ENCODE data around the gene NRM. TPM values are rescaled to one million over a fixed set of nuclear protein-coding genes. Genes with fewer than 3 reads are reported as not detected.

NRM gene
- total RNA-seq, 4 donors from 2014 or later = 2.7 to 13.8 (median 2.7) TPM; not detected in 1

DNA sequence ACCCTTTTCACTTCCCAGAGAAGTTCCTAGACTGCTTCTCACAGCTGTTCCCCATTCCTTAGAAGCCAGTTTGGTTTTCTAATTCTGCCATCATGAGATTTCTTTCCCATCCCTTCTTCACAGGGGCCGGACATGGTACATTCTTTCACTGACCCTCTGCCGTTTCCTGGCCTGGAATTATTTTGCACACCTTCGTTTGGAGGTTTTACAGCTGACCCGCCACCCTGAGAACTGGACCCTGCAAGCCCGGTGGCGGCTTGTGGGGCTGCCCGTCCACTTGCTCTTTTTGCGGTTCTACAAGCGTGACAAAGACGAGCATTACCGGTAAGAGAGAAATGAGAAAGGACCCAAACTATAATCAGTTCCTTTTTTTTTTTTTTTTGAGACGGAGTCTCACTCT lies 39.6 kb downstream of the NRM start:
- Histone ChIP-seq H3K27ac (no peak overlapping the region), H3K36me3 (peaks cover 0 to 52% (median 23%) of the 10 kb centered on the region in 4 donors), H3K27me3 (no peaks in the 10 kb centered on the region), H3K9me3 (no peaks in the 10 kb centered on the region), H3K4me1 (peaks cover 10 to 24% (median 20%) of the 10 kb centered on the region in 4 donors), H3K4me3 (no peak overlapping the region)
- in situ Hi-C loops (cut with MboI; ENCODE audit: low pct_ligation_motif_present in 1 of 4, low pct_unique_long_range_greater_than_20kb in 1 of 4, low sequenced_read_pairs in 3 of 4) (no loop called here), intact Hi-C loops (cut with DNase I; ENCODE audit: low total_unique reads) (no loop called here)
- DNase-seq = no peak
- 86 to 89% methylated on average over 10 to 12 of the region's 12 CpGs for WGBS, 2 donors (ENCODE audit: low coverage in 1 of 2)
- TF ChIP-seq POLR2AphosphoS5 (IDR thresholded peaks at IDR 0.05) (no peak), EP300 (IDR thresholded peaks at IDR 0.05; ENCODE audit: low read depth) (no peak), POLR2A (IDR thresholded peaks at IDR 0.05) (no peak)
- TF ChIP-seq, protein P1, sequence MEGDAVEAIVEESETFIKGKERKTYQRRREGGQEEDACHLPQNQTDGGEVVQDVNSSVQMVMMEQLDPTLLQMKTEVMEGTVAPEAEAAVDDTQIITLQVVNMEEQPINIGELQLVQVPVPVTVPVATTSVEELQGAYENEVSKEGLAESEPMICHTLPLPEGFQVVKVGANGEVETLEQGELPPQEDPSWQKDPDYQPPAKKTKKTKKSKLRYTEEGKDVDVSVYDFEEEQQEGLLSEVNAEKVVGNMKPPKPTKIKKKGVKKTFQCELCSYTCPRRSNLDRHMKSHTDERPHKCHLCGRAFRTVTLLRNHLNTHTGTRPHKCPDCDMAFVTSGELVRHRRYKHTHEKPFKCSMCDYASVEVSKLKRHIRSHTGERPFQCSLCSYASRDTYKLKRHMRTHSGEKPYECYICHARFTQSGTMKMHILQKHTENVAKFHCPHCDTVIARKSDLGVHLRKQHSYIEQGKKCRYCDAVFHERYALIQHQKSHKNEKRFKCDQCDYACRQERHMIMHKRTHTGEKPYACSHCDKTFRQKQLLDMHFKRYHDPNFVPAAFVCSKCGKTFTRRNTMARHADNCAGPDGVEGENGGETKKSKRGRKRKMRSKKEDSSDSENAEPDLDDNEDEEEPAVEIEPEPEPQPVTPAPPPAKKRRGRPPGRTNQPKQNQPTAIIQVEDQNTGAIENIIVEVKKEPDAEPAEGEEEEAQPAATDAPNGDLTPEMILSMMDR (IDR thresholded peaks at IDR 0.05) = no peak

DNA sequence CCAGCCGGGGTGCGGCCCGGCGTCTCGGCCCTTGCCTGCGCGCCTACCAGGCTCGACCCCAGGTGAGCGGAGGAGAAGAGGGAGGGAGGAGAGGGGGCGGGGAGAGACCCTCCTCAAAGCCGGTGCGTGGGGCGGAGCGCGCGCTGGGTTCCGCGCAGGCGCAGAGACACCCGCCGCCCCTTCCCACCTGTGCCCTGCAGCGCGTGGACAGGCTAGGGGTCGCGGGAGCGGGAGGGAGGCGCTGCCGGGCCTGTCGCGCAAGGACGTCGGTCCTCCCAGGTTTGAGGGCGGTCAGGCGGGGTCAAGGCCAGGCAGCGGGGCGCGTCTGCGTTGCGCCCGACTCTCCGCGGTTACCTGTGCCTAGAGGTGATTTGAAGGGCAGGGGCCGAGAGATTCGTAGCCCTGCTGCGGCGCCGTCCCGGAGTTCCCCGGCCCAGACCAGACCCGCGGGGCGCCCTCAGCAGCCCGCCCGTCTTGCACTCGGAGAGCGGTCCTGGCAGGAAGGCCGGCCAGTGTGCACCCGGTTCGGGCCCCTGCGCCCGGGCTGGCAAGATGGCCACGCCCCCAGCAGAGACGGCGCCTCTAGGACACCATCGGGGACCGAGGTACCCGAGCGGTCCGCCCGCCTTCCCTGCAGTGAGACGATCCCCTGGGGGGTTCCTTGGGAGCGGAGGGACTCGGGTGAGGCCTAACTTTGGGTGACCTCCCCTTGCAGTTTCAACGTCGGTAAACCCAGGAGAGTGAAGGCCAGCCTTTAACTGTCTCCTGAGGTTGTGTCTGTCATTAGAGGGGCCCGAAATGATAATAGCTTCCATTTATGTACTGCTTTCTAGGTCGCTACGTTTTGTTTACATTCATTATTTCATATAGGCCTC lies 43.3 kb downstream of the NRM start:
- 0% methylated on average over 3 to 40 of the region's 78 CpGs for WGBS, 2 donors (ENCODE audit: low coverage in 1 of 2)
- intact Hi-C loops (cut with DNase I; ENCODE audit: low total_unique reads) = no loop called here

DNA sequence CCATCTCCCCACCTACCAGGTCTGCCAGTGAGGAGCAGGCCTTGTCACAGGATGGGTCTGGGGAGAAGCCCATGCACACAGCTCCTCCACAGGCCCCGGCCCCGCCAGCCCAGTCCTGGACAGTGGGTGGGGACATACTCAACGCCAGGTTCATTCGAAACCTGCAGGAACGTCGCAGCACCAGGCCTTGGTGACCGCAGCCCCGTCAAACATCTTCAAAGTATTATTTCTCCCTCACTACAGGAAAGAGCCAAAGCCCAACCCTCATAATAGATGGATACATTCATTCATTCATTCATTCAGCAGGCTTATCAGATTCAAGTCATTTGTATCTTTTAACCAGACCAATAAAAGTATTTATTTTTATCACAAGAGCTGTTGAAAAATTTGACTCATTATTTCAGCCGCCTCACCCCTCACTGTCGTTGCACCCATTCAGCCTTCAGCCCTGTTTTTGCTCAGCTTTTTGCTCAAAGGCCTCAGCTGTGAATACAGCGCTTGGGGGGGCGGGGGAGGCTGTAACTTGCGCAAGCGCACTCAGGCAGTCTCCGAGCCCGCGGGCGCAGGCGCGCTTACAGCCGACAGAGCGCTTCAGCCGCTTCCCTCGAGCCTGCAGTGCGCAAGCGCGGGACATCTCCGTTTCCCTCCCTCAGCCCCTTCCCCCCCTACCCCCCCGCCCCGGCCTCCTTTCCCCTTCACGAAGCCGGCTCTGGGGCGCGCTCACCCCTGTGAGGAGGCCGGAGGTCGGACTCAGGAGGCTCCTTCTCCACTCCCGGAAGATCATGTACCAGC lies 44.1 kb downstream of the NRM start, which contains the start of gene C6orf136:
Gene C6orf136 (plus strand): TSS at position 684 of the 792 bp plus-strand sequence. CDS start 99 bp downstream, at position 783.
- H3K36me3 ChIP-seq = peaks cover 0 to 8% (median 3%) of the 10 kb centered on the region in 4 donors
- intact Hi-C loops (cut with DNase I; ENCODE audit: low total_unique reads) = no loop called here
- peak within 1 kb of the TSS; percentile 93 to 98 (median 97) for H3K27ac ChIP-seq
- DNase-seq = peak; percentile 96
- in situ Hi-C loops (cut with MboI; ENCODE audit: low pct_ligation_motif_present in 1 of 4, low pct_unique_long_range_greater_than_20kb in 1 of 4, low sequenced_read_pairs in 3 of 4) = no loop called here
- WGBS, 2 donors (ENCODE audit: low coverage in 1 of 2) = 1 to 8% methylated on average over 15 to 37 of the region's 37 CpGs
- H3K4me1 ChIP-seq = peaks cover 13 to 38% (median 25%) of the 10 kb centered on the region in 4 donors
- no peaks in the 10 kb centered on the region for H3K27me3 ChIP-seq
- H3K9me3 ChIP-seq = no peaks in the 10 kb centered on the region
- H3K4me3 ChIP-seq = peak within 1 kb of the TSS; percentile 56 to 93 (median 82)
- no peak for TF ChIP-seq EP300 (IDR thresholded peaks at IDR 0.05; ENCODE audit: low read depth)
- TF ChIP-seq, protein P1 (IDR thresholded peaks at IDR 0.05) = no peak
- no peak for TF ChIP-seq POLR2A (IDR thresholded peaks at IDR 0.05)
- no peak for TF ChIP-seq POLR2AphosphoS5 (IDR thresholded peaks at IDR 0.05)

More for the DNA sequence above, 43.3 kb downstream of the NRM start:
- H3K9me3 ChIP-seq = no peaks in the 10 kb centered on the region
- TF ChIP-seq POLR2A (IDR thresholded peaks at IDR 0.05) (peak; percentile 71), POLR2AphosphoS5 (IDR thresholded peaks at IDR 0.05) (peak in 2 of 3 donors; percentile 64 to 73), EP300 (IDR thresholded peaks at IDR 0.05; ENCODE audit: low read depth) (no peak)
- DNase-seq = peak; percentile 81
- in situ Hi-C loops (cut with MboI; ENCODE audit: low pct_ligation_motif_present in 1 of 4, low pct_unique_long_range_greater_than_20kb in 1 of 4, low sequenced_read_pairs in 3 of 4) = no loop called here
- peaks cover 13 to 38% (median 25%) of the 10 kb centered on the region in 4 donors for H3K4me1 ChIP-seq
- H3K27ac ChIP-seq = peak overlapping the region; percentile 93 to 98 (median 97)
- peaks cover 0 to 15% (median 5%) of the 10 kb centered on the region in 4 donors for H3K36me3 ChIP-seq
- peak overlapping the region; percentile 56 to 93 (median 82) for H3K4me3 ChIP-seq
- no peaks in the 10 kb centered on the region for H3K27me3 ChIP-seq

DNA sequence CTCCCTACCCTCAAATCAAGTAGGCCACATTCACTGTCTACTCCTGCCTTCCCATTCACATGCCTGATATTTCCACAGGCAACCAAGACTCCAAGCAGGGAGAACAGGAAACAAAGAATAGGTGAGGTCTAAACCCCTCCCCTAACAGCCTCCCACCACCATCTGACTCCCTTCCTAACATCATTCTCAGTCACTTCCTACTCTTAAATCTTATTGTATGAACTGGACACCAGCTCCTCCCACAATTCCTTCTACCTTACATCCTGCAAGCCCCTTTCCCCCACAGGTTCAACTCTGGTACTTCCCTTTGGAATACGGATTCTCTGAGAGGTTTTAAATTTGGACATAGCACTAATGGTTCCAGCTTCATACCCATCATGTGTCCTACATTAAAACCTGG lies 44.8 kb downstream of the NRM start:
- Histone ChIP-seq H3K4me1 (peaks cover 13 to 38% (median 25%) of the 10 kb centered on the region in 4 donors), H3K27me3 (no peaks in the 10 kb centered on the region), H3K36me3 (peaks cover 0 to 6% (median 0%) of the 10 kb centered on the region in 4 donors), H3K4me3 (peak overlapping the region in 1 of 4 donors; percentile 70), H3K9me3 (no peaks in the 10 kb centered on the region), H3K27ac (peak overlapping the region in 3 of 4 donors; percentile 93 to 98 (median 96))
- TF ChIP-seq POLR2A (IDR thresholded peaks at IDR 0.05) = no peak
- TF ChIP-seq, protein P1 (IDR thresholded peaks at IDR 0.05) = no peak
- TF ChIP-seq POLR2AphosphoS5 (IDR thresholded peaks at IDR 0.05) = no peak
- TF ChIP-seq EP300 (IDR thresholded peaks at IDR 0.05; ENCODE audit: low read depth) = no peak
- in situ Hi-C loops (cut with MboI; ENCODE audit: low pct_ligation_motif_present in 1 of 4, low pct_unique_long_range_greater_than_20kb in 1 of 4, low sequenced_read_pairs in 3 of 4) (no loop called here), intact Hi-C loops (cut with DNase I; ENCODE audit: low total_unique reads) (no loop called here)
- DNase-seq = no peak
- 67 to 83% methylated on average over 1 of the region's 1 CpG for WGBS, 2 donors (ENCODE audit: low coverage in 1 of 2)

Data from transverse colon (tissue), 4 donors.